WTC11 (cell line): Measurements from ENCODE around the gene PHTF2.

Experiments used
- CREM ChIP-seq: sonication (generic); formaldehyde crosslinking; IDR thresholded peaks from 2 replicates; pipeline ENCODE4 v1.8.1; 2022; ENCODE audit warnings: mild to moderate bottlenecking, missing genetic modification reagents, moderate library complexity
- FOXJ3 ChIP-seq: sonication (generic); formaldehyde crosslinking; IDR thresholded peaks from 2 replicates; pipeline ENCODE4 v1.9.0; 2021; ENCODE audit warnings: missing genetic modification reagents, mild to moderate bottlenecking, borderline replicate concordance
- FOXK1 ChIP-seq: sonication (generic); formaldehyde crosslinking; IDR thresholded peaks from 2 replicates; pipeline ENCODE4 v1.8.0; 2022; ENCODE audit warnings: mild to moderate bottlenecking, moderate library complexity, missing genetic modification reagents
- NR1H2 ChIP-seq: sonication (generic); formaldehyde crosslinking; IDR thresholded peaks from 2 replicates; pipeline ENCODE4 v1.9.0; 2021; ENCODE audit warnings: mild to moderate bottlenecking, moderate library complexity, missing genetic modification reagents
- NR3C1 ChIP-seq: sonication (generic); formaldehyde crosslinking; conservative IDR thresholded peaks from 2 replicates; pipeline ENCODE4 v1.8.1; 2023; ENCODE audit warnings: low read depth, mild to moderate bottlenecking, missing genetic modification reagents
- SP1 ChIP-seq: sonication (generic); formaldehyde crosslinking; conservative IDR thresholded peaks from 2 replicates; pipeline ENCODE4 v1.8.1; 2022; ENCODE audit warnings: missing genetic modification reagents
- TEAD4 ChIP-seq: sonication (generic); formaldehyde crosslinking; IDR thresholded peaks from 2 replicates; pipeline ENCODE4 v1.8.0; 2022; ENCODE audit warnings: mild to moderate bottlenecking, missing genetic modification reagents
- ZNF232 ChIP-seq: sonication (generic); formaldehyde crosslinking; IDR thresholded peaks from 2 replicates; pipeline ENCODE4 v1.8.0; 2022; ENCODE audit warnings: mild to moderate bottlenecking, missing genetic modification reagents
- TF ChIP-seq, protein P1 (sequence below): fragments of 200-600 bp; IDR thresholded peaks from 2 replicates; pipeline ENCODE4 v1.8.0; 2022; ENCODE audit warnings: antibody characterized with exemption
- TF ChIP-seq, protein P2 (sequence below): sonication (generic); formaldehyde crosslinking; IDR thresholded peaks from 2 replicates; pipeline ENCODE4 v1.8.1; 2022; ENCODE audit warnings: mild to moderate bottlenecking, moderate library complexity, missing genetic modification reagents
- TF ChIP-seq, protein P3 (sequence below): sonication (generic); formaldehyde crosslinking; IDR thresholded peaks from 2 replicates; pipeline ENCODE4 v1.8.0; 2022; ENCODE audit warnings: mild to moderate bottlenecking, missing genetic modification reagents
- TF ChIP-seq, protein P4 (sequence below): sonication (generic); formaldehyde crosslinking; IDR thresholded peaks from 2 replicates; pipeline ENCODE4 v1.8.1; 2023; ENCODE audit warnings: mild to moderate bottlenecking, missing genetic modification reagents, moderate library complexity
- TF ChIP-seq, protein P5 (sequence below): sonication (generic); formaldehyde crosslinking; IDR thresholded peaks from 2 replicates; pipeline ENCODE4 v1.8.0; 2022; ENCODE audit warnings: mild to moderate bottlenecking, missing genetic modification reagents

DNA sequence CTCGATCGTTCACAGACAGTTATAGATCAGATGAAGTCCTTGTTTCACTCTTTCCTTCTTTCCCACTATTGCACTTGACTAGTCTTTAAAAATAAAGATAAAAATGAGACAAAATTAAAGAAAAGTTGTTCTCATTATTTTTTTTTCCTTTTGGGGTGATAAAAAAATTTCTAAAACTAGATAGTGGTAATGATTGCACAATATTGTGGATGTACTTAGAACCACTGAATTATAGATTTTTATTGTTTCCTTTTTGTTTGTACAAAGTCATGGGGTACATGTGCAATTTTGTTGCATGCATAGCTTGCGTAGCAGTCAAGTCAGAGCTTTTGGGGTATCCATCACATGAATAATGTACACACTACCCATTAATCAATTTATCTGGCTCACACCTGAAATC, 97.3 kb downstream of the PHTF2 start:
- TF ChIP-seq, protein P1, sequence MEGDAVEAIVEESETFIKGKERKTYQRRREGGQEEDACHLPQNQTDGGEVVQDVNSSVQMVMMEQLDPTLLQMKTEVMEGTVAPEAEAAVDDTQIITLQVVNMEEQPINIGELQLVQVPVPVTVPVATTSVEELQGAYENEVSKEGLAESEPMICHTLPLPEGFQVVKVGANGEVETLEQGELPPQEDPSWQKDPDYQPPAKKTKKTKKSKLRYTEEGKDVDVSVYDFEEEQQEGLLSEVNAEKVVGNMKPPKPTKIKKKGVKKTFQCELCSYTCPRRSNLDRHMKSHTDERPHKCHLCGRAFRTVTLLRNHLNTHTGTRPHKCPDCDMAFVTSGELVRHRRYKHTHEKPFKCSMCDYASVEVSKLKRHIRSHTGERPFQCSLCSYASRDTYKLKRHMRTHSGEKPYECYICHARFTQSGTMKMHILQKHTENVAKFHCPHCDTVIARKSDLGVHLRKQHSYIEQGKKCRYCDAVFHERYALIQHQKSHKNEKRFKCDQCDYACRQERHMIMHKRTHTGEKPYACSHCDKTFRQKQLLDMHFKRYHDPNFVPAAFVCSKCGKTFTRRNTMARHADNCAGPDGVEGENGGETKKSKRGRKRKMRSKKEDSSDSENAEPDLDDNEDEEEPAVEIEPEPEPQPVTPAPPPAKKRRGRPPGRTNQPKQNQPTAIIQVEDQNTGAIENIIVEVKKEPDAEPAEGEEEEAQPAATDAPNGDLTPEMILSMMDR = no peak
- no peak for TF ChIP-seq TEAD4 (CRISPR knock-in tag)
- TF ChIP-seq NR1H2 (CRISPR knock-in tag) = no peak
- no peak for TF ChIP-seq FOXJ3
- TF ChIP-seq CREM (CRISPR knock-in tag) = no peak
- no peak for TF ChIP-seq FOXK1 (CRISPR knock-in tag)
- no peak for TF ChIP-seq SP1
- TF ChIP-seq, protein P2, sequence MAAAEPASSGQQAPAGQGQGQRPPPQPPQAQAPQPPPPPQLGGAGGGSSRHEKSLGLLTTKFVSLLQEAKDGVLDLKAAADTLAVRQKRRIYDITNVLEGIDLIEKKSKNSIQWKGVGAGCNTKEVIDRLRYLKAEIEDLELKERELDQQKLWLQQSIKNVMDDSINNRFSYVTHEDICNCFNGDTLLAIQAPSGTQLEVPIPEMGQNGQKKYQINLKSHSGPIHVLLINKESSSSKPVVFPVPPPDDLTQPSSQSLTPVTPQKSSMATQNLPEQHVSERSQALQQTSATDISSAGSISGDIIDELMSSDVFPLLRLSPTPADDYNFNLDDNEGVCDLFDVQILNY (CRISPR knock-in tag) = no peak
- TF ChIP-seq, protein P3, sequence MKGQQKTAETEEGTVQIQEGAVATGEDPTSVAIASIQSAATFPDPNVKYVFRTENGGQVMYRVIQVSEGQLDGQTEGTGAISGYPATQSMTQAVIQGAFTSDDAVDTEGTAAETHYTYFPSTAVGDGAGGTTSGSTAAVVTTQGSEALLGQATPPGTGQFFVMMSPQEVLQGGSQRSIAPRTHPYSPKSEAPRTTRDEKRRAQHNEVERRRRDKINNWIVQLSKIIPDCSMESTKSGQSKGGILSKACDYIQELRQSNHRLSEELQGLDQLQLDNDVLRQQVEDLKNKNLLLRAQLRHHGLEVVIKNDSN (CRISPR knock-in tag) = no peak
- TF ChIP-seq, protein P4, sequence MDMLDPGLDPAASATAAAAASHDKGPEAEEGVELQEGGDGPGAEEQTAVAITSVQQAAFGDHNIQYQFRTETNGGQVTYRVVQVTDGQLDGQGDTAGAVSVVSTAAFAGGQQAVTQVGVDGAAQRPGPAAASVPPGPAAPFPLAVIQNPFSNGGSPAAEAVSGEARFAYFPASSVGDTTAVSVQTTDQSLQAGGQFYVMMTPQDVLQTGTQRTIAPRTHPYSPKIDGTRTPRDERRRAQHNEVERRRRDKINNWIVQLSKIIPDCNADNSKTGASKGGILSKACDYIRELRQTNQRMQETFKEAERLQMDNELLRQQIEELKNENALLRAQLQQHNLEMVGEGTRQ (CRISPR knock-in tag) = no peak
- no peak for TF ChIP-seq ZNF232 (CRISPR knock-in tag)
- no peak for TF ChIP-seq NR3C1
- TF ChIP-seq, protein P5, sequence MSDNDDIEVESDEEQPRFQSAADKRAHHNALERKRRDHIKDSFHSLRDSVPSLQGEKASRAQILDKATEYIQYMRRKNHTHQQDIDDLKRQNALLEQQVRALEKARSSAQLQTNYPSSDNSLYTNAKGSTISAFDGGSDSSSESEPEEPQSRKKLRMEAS = no peak
